ENCODE measurements around the gene CDH23.
A peak's percentile ranks its signal among the peaks of the same experiment; 100 is the strongest.

Gene CDH23

DNA sequence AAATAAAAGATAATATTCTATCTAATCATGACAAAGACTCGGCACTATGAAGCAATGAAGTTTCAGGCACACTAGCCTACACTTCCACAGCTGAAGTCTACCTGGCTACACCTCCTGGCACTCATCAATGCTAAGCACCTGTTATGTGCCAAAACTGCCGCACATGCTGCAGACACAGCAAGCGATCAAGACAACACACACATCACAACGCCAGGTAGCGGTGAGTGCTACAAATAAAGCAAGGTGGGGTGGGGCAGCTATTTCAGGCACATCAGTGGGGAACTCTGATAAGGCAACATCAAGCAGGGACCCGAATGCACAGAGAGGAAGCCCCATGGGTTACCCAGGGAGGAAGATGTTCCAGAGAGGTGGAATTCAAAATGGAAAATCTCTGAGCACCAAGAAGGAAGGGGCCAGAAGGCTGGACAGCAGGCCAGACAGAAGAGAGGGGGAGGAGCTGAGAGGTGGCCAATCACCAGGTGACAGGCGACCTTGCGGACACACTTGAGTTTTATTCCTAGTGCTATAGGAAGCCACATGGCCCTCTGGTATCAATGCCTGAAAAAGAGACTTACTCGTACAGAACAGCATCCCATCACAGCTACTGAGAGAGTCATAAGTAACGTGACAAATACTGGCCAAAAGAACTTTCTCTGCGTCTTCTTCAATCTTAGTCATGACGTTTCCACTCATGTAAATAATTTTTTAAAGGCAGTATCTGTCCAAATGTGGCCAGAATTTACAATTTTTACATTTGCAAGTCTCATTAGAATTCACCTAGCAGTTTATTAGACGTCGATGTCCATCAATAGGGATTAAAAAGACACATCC lies 446.4 kb downstream of the CDH23 start:
- Histone ChIP-seq H3K4me2 (ENCODE audit: low read length) (no peak overlapping the region), H4K91ac (ENCODE audit: low read depth, low read length) (no peak overlapping the region), H4K12ac (ENCODE audit: low read depth, low read length) (no peak overlapping the region), H3K36me3 (ENCODE audit: control insufficient read depth in 1 of 2, insufficient read depth in 2 of 2, low read length in 2 of 2) (peaks cover 3 to 7% of the 10 kb centered on the region in 2 experiments), H3K4me1 (ENCODE audit: control insufficient read depth in 1 of 2, insufficient read depth in 2 of 2, low read length in 2 of 2) (peaks cover 17 to 25% of the 10 kb centered on the region in 2 experiments), H3K4ac (ENCODE audit: low read depth, low read length) (peak overlapping the region; percentile 86), H2BK12ac (ENCODE audit: low read length) (no peak overlapping the region), H3K9ac (ENCODE audit: low read length) (no peak overlapping the region), H3K27ac (ENCODE audit: low read depth, low read length) (no peak overlapping the region), H3K27me3 (ENCODE audit: insufficient read depth, low read length) (no peaks in the 10 kb centered on the region), H2BK120ac (ENCODE audit: insufficient read depth, low read length, poor library complexity) (no peak overlapping the region), H3K14ac (ENCODE audit: low read length) (no peak overlapping the region), H3K79me1 (ENCODE audit: low read length) (peaks cover under 1% of the 10 kb centered on the region), H3K4me3 (ENCODE audit: low read depth, low read length) (no peak overlapping the region), H3K23ac (ENCODE audit: low read length) (no peak overlapping the region), H3K18ac (ENCODE audit: low read length) (peak overlapping the region; percentile 56), H4K8ac (ENCODE audit: low read depth, low read length) (no peak overlapping the region), H3K9me3 (ENCODE audit: insufficient read depth, low read depth, low read length) (no peaks in the 10 kb centered on the region), H2AFZ (ENCODE audit: insufficient read depth, low read length, poor library complexity) (peak overlapping the region; percentile 1), H2BK5ac (ENCODE audit: low read depth, low read length, poor library complexity) (no peak overlapping the region), H2AK5ac (ENCODE audit: low read length) (no peak overlapping the region), H3K79me2 (ENCODE audit: control insufficient read depth, insufficient read depth, low read length, poor library complexity) (peaks cover 17% of the 10 kb centered on the region)
- peak in 1 of 2 donors; percentile 40 for DNase-seq
- no CpG with 5 or more reads among the region's 14 CpGs for WGBS (ENCODE audit: extremely low coverage, insufficient coverage, insufficient read length)

DNA sequence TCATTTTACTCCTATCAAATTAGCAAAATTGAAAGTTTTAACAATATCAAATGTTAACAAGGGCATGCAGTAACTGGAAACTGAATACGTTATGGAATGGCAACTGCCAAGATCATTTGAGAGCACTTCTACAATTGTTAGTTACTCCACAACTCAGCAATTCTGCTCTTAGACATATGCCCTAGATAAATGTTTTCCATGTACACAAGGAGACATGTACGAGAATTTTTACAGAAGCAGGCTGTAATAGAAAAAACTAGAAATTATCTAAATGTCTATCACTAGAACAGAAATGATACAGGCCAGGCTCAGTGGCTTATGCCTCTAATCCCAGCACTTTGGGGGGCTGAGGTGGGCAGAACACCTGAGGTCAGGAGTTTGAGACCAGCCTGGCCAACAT lies 447.4 kb downstream of the CDH23 start:
- WGBS (ENCODE audit: extremely low coverage, insufficient coverage, insufficient read length), result no CpG with 5 or more reads among the region's 2 CpGs
- H4K12ac ChIP-seq (ENCODE audit: low read depth, low read length), result no peak overlapping the region

DNA sequence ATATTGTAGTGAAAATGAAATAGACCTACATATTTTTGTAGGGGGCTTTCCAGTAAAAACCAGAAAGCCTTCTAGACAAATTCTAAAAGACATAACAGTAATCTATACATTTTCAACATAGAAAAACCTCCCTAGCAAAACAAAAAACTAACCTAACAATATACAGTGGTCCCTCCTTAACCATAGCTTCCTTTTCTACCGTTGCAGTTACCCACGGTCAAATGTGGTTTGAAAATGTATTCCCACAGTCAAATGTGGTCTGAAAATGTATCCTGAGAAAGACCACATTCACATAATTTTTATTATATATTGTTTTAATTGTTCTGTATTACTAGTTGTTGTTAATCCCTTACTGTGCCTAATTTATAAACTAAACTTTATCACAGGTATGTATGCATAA lies 448.0 kb downstream of the CDH23 start:
- H4K12ac ChIP-seq (ENCODE audit: low read depth, low read length), result no peak overlapping the region
- peaks cover 28% of the 10 kb centered on the region for H3K79me2 ChIP-seq (ENCODE audit: control insufficient read depth, insufficient read depth, low read length, poor library complexity)
- no peak overlapping the region for H3K14ac ChIP-seq (ENCODE audit: low read length)
- no peak overlapping the region for H4K91ac ChIP-seq (ENCODE audit: low read depth, low read length)
- no peaks in the 10 kb centered on the region for H3K27me3 ChIP-seq (ENCODE audit: insufficient read depth, low read length)
- H2BK120ac ChIP-seq (ENCODE audit: insufficient read depth, low read length, poor library complexity), result no peak overlapping the region
- no peak overlapping the region for H3K18ac ChIP-seq (ENCODE audit: low read length)
- H3K79me1 ChIP-seq (ENCODE audit: low read length), result no peaks in the 10 kb centered on the region
- no peak overlapping the region for H3K4me2 ChIP-seq (ENCODE audit: low read length)
- H3K27ac ChIP-seq (ENCODE audit: low read depth, low read length), result no peak overlapping the region
- no peak overlapping the region for H4K8ac ChIP-seq (ENCODE audit: low read depth, low read length)
- no peak overlapping the region for H2AK5ac ChIP-seq (ENCODE audit: low read length)
- H3K23ac ChIP-seq (ENCODE audit: low read length), result no peak overlapping the region
- DNase-seq, result no peak
- no peak overlapping the region for H3K4me3 ChIP-seq (ENCODE audit: low read depth, low read length)
- H3K4ac ChIP-seq (ENCODE audit: low read depth, low read length), result no peak overlapping the region
- H3K4me1 ChIP-seq (ENCODE audit: control insufficient read depth in 1 of 2, insufficient read depth in 2 of 2, low read length in 2 of 2), result peaks cover 11 to 22% of the 10 kb centered on the region in 2 experiments
- H2AFZ ChIP-seq (ENCODE audit: insufficient read depth, low read length, poor library complexity), result no peak overlapping the region
- H2BK5ac ChIP-seq (ENCODE audit: low read depth, low read length, poor library complexity), result no peak overlapping the region
- no peak overlapping the region for H2BK12ac ChIP-seq (ENCODE audit: low read length)
- no peak overlapping the region for H3K9ac ChIP-seq (ENCODE audit: low read length)
- no peaks in the 10 kb centered on the region for H3K9me3 ChIP-seq (ENCODE audit: insufficient read depth, low read depth, low read length)
- no CpG with 5 or more reads among the region's 2 CpGs for WGBS (ENCODE audit: extremely low coverage, insufficient coverage, insufficient read length)
- H3K36me3 ChIP-seq (ENCODE audit: control insufficient read depth in 1 of 2, insufficient read depth in 2 of 2, low read length in 2 of 2), result peaks cover 3 to 7% of the 10 kb centered on the region in 2 experiments

More for the DNA sequence above, 447.4 kb downstream of the CDH23 start:
- Histone ChIP-seq H3K9ac (ENCODE audit: low read length) (no peak overlapping the region), H2AK5ac (ENCODE audit: low read length) (no peak overlapping the region), H3K4me3 (ENCODE audit: low read depth, low read length) (no peak overlapping the region), H3K79me2 (ENCODE audit: control insufficient read depth, insufficient read depth, low read length, poor library complexity) (peaks cover 23% of the 10 kb centered on the region), H3K36me3 (ENCODE audit: control insufficient read depth in 1 of 2, insufficient read depth in 2 of 2, low read length in 2 of 2) (peaks cover 3 to 7% of the 10 kb centered on the region in 2 experiments), H3K18ac (ENCODE audit: low read length) (no peak overlapping the region), H3K79me1 (ENCODE audit: low read length) (no peaks in the 10 kb centered on the region), H3K4me2 (ENCODE audit: low read length) (no peak overlapping the region), H3K27me3 (ENCODE audit: insufficient read depth, low read length) (no peaks in the 10 kb centered on the region), H3K4me1 (ENCODE audit: control insufficient read depth in 1 of 2, insufficient read depth in 2 of 2, low read length in 2 of 2) (peaks cover 11 to 24% of the 10 kb centered on the region in 2 experiments), H3K14ac (ENCODE audit: low read length) (no peak overlapping the region), H3K4ac (ENCODE audit: low read depth, low read length) (peak overlapping the region; percentile 8), H4K91ac (ENCODE audit: low read depth, low read length) (no peak overlapping the region), H3K9me3 (ENCODE audit: insufficient read depth, low read depth, low read length) (no peaks in the 10 kb centered on the region), H3K23ac (ENCODE audit: low read length) (no peak overlapping the region), H2AFZ (ENCODE audit: insufficient read depth, low read length, poor library complexity) (no peak overlapping the region), H2BK12ac (ENCODE audit: low read length) (no peak overlapping the region), H2BK5ac (ENCODE audit: low read depth, low read length, poor library complexity) (no peak overlapping the region), H3K27ac (ENCODE audit: low read depth, low read length) (no peak overlapping the region), H4K8ac (ENCODE audit: low read depth, low read length) (no peak overlapping the region), H2BK120ac (ENCODE audit: insufficient read depth, low read length, poor library complexity) (no peak overlapping the region)
- no peak for DNase-seq

- H3K4me3 ChIP-seq (ENCODE audit: low read depth, low read length), result no peak overlapping the region
- peaks cover 30% of the 10 kb centered on the region for H3K79me2 ChIP-seq (ENCODE audit: control insufficient read depth, insufficient read depth, low read length, poor library complexity)
- H3K27me3 ChIP-seq (ENCODE audit: insufficient read depth, low read length), result no peaks in the 10 kb centered on the region
- peaks cover 8 to 18% of the 10 kb centered on the region in 2 experiments for H3K4me1 ChIP-seq (ENCODE audit: control insufficient read depth in 1 of 2, insufficient read depth in 2 of 2, low read length in 2 of 2)
- no peak overlapping the region for H3K9ac ChIP-seq (ENCODE audit: low read length)
- H4K91ac ChIP-seq (ENCODE audit: low read depth, low read length), result no peak overlapping the region
- no peak overlapping the region for H3K23ac ChIP-seq (ENCODE audit: low read length)
- H2BK120ac ChIP-seq (ENCODE audit: insufficient read depth, low read length, poor library complexity), result no peak overlapping the region
- no peak overlapping the region for H3K18ac ChIP-seq (ENCODE audit: low read length)
- H4K12ac ChIP-seq (ENCODE audit: low read depth, low read length), result no peak overlapping the region
- H4K8ac ChIP-seq (ENCODE audit: low read depth, low read length), result no peak overlapping the region
- DNase-seq, result peak in 1 of 2 donors; percentile 41
- WGBS (ENCODE audit: extremely low coverage, insufficient coverage, insufficient read length), result no CpG with 5 or more reads among the region's 11 CpGs
- no peaks in the 10 kb centered on the region for H3K9me3 ChIP-seq (ENCODE audit: insufficient read depth, low read depth, low read length)
- H3K4ac ChIP-seq (ENCODE audit: low read depth, low read length), result peak overlapping the region; percentile 39
- no peak overlapping the region for H2BK12ac ChIP-seq (ENCODE audit: low read length)
- H2AK5ac ChIP-seq (ENCODE audit: low read length), result no peak overlapping the region
- H3K79me1 ChIP-seq (ENCODE audit: low read length), result peaks cover 4% of the 10 kb centered on the region
- peaks cover 3 to 7% of the 10 kb centered on the region in 2 experiments for H3K36me3 ChIP-seq (ENCODE audit: control insufficient read depth in 1 of 2, insufficient read depth in 2 of 2, low read length in 2 of 2)
- no peak overlapping the region for H3K27ac ChIP-seq (ENCODE audit: low read depth, low read length)
- no peak overlapping the region for H3K4me2 ChIP-seq (ENCODE audit: low read length)
- H2BK5ac ChIP-seq (ENCODE audit: low read depth, low read length, poor library complexity), result no peak overlapping the region
- no peak overlapping the region for H2AFZ ChIP-seq (ENCODE audit: insufficient read depth, low read length, poor library complexity)
- H3K14ac ChIP-seq (ENCODE audit: low read length), result no peak overlapping the region
These were observed 449.0 kb downstream of the CDH23 start for GRCh38 chr10:71845410-71846405.
